GM23338 (cell line): ENCODE results near the gene TNK2. TPM values are rescaled to one million over a fixed set of nuclear protein-coding genes. Genes with fewer than 3 reads are reported as not detected.

Experiments
- ATAC-seq: fragments of 200-7000 bp; cut with Tn5 transposase; 3 replicates; pipeline ENCODE4 v1.9.1; 2020
- DNase-seq: peaks from one replicate; pipeline ENCODE4 v3.0.0-alpha.2; 2015; ENCODE audit warnings: low spot score
- H2AFZ ChIP-seq: fragments of 200-600 bp; sonication (generic); 2 replicates; pipeline ENCODE4 v1.8.0; 2016; ENCODE audit warnings: antibody characterized with exemption, mild to moderate bottlenecking, moderate library complexity
- H3F3A ChIP-seq: fragments of 200-600 bp; sonication (generic); replicated peaks from 2 replicates; pipeline ENCODE4 v1.8.0; 2017; ENCODE audit warnings: antibody characterized with exemption, mixed run types, low read depth
- H3K27ac ChIP-seq: fragments of 200-600 bp; sonication (generic); 2 replicates; pipeline ENCODE4 v1.6.1; 2016; ENCODE audit warnings: low read depth
- H3K27me3 ChIP-seq: fragments of 200-600 bp; sonication (generic); 2 replicates; pipeline ENCODE4 v1.8.0; 2016; ENCODE audit warnings: mild to moderate bottlenecking, mixed run types, moderate library complexity; ENCODE audit not compliant: insufficient read depth
- H3K36me3 ChIP-seq: fragments of 200-600 bp; sonication (generic); 2 replicates; pipeline ENCODE4 v1.8.0; 2016; ENCODE audit warnings: mild to moderate bottlenecking; ENCODE audit not compliant: insufficient read depth
- H3K4me1 ChIP-seq: fragments of 200-600 bp; sonication (generic); 2 replicates; pipeline ENCODE4 v1.8.0; 2016; ENCODE audit warnings: mild to moderate bottlenecking, moderate library complexity; ENCODE audit not compliant: insufficient read depth
- H3K4me2 ChIP-seq: fragments of 200-600 bp; sonication (generic); 2 replicates; pipeline ENCODE4 v1.7.1; 2017; ENCODE audit warnings: mixed run types
- H3K4me3 ChIP-seq: fragments of 200-600 bp; sonication (generic); 2 replicates; pipeline ENCODE4 v1.6.1; 2016; ENCODE audit warnings: mixed run types
- H3K79me2 ChIP-seq: fragments of 200-600 bp; sonication (generic); replicated peaks from 2 replicates; pipeline ENCODE4 v1.8.0; 2017; ENCODE audit warnings: mild to moderate bottlenecking; ENCODE audit not compliant: insufficient read depth
- H3K9me2 ChIP-seq: fragments of 200-600 bp; sonication (generic); 2 replicates; pipeline ENCODE4 v1.8.0; 2017; ENCODE audit not compliant: insufficient read depth
- H4K20me1 ChIP-seq: fragments of 200-600 bp; sonication (generic); replicated peaks from 2 replicates; pipeline ENCODE4 v1.8.0; 2017; ENCODE audit warnings: mild to moderate bottlenecking; ENCODE audit not compliant: insufficient read depth
- H3K27ac Mint-ChIP-seq: 2 replicates; pipeline ENCODE4 v1.8.0; 2020; ENCODE audit warnings: inconsistent platforms, mild to moderate bottlenecking, moderate library complexity, mixed read lengths
- H3K27me3 Mint-ChIP-seq: 3 replicates; pipeline ENCODE4 v1.8.0; 2022; ENCODE audit warnings: low read depth, mild to moderate bottlenecking, moderate library complexity, mixed read lengths, inconsistent platforms; ENCODE audit not compliant: insufficient read depth, poor library complexity
- H3K36me3 Mint-ChIP-seq: 3 replicates; pipeline ENCODE4 v1.8.0; 2021; ENCODE audit warnings: low read depth, mild to moderate bottlenecking, inconsistent platforms, moderate library complexity, mixed read lengths
- H3K4me1 Mint-ChIP-seq: 3 replicates; pipeline ENCODE4 v1.8.0; 2020; ENCODE audit warnings: mild to moderate bottlenecking, inconsistent platforms, mixed read lengths
- H3K4me3 Mint-ChIP-seq: 3 replicates; pipeline ENCODE4 v1.8.0; 2021; ENCODE audit warnings: moderate library complexity, mild to moderate bottlenecking, inconsistent platforms, mixed read lengths
- H3K9me3 Mint-ChIP-seq: 3 replicates; pipeline ENCODE4 v1.8.0; 2020; ENCODE audit warnings: moderate library complexity, mild to moderate bottlenecking, inconsistent platforms, mixed read lengths
- CREB1 ChIP-seq: fragments of 250-450 bp; sonication (Bioruptor Pico); IDR thresholded peaks from 2 replicates; pipeline ENCODE4 v1.5.0; 2020; ENCODE audit warnings: low read depth, mild to moderate bottlenecking, moderate library complexity
- ETS1 ChIP-seq: IDR thresholded peaks from 2 replicates; pipeline ENCODE4 v1.6.1; 2016; ENCODE audit warnings: antibody characterized with exemption
- EZH2 ChIP-seq: fragments of 200-600 bp; sonication (generic); IDR thresholded peaks from one replicate; pipeline ENCODE4 v1.8.0; 2017; ENCODE audit warnings: antibody characterized with exemption, mild to moderate bottlenecking, low read depth; ENCODE audit not compliant: unreplicated experiment
- EZH2phosphoT487 ChIP-seq: fragments of 200-600 bp; sonication (generic); IDR thresholded peaks from one replicate; pipeline ENCODE4 v1.8.1; 2018; ENCODE audit warnings: antibody characterized with exemption; ENCODE audit not compliant: unreplicated experiment
- JUNB ChIP-seq: IDR thresholded peaks from one replicate; pipeline ENCODE4 v1.6.1; 2016; ENCODE audit warnings: antibody characterized with exemption; ENCODE audit not compliant: unreplicated experiment
- NANOG ChIP-seq: IDR thresholded peaks from 2 replicates; pipeline ENCODE4 v1.6.1; 2016; ENCODE audit warnings: antibody characterized with exemption, borderline replicate concordance
- POLR2AphosphoS5 ChIP-seq: IDR thresholded peaks from 2 replicates; pipeline ENCODE4 v1.6.1; 2016; ENCODE audit warnings: antibody characterized with exemption, low read depth
- STAT1 ChIP-seq: IDR thresholded peaks from one replicate; pipeline ENCODE4 v1.6.1; 2016; ENCODE audit warnings: antibody characterized with exemption; ENCODE audit not compliant: unreplicated experiment
- ZNF114 ChIP-seq: fragments of 250-450 bp; sonication (Bioruptor Pico); IDR thresholded peaks from 2 replicates; pipeline ENCODE4 v1.5.0; 2020; ENCODE audit warnings: mild to moderate bottlenecking, moderate library complexity
- ZNF331 ChIP-seq: fragments of 250-450 bp; sonication (Bioruptor Pico); IDR thresholded peaks from 2 replicates; pipeline ENCODE4 v1.5.0; 2020; ENCODE audit warnings: low read depth, mild to moderate bottlenecking, moderate library complexity
- ZNF462 ChIP-seq: fragments of 250-450 bp; sonication (Bioruptor Pico); IDR thresholded peaks from 2 replicates; pipeline ENCODE4 v1.5.0; 2020; ENCODE audit warnings: mild to moderate bottlenecking, moderate library complexity
- polyA plus RNA-seq: library from polyadenylated mRNA; unstranded; fragments of >200 nt; fragmentation: Nextera tagmentation; extraction: Ambion mirVana; gene quantifications from 2 replicates; pipeline ENCODE4 v1.2.1, GENCODE V29; 2016
- total RNA-seq: library from RNA; depleted of rRNA; stranded (reverse); fragments of >200 nt; shearing (Covaris generic); gene quantifications from 2 replicates; pipeline ENCODE4 v1.2.3, GENCODE V29; 2014
- TF ChIP-seq, protein P1 (sequence below): IDR thresholded peaks from one replicate; pipeline ENCODE4 v1.6.1; 2018; ENCODE audit warnings: antibody characterized with exemption; ENCODE audit not compliant: unreplicated experiment
- TF ChIP-seq, protein P2 (sequence below), 2 experiments: fragments of 200-600 bp in 1 of 2; sonication (generic) in 1 of 2; conservative IDR thresholded peaks; 2 replicates each; pipeline versions ENCODE4 v1.5.1 to v1.6.1; 2016 to 2017; ENCODE audit warnings: antibody characterized with exemption in 2 of 2, low read depth in 2 of 2, mild to moderate bottlenecking in 2 of 2, moderate library complexity in 1 of 2

Gene TNK2
- total and polyA plus RNA-seq, 2 experiments from 2014 or later: 10.0 to 22.5 TPM

DNA sequence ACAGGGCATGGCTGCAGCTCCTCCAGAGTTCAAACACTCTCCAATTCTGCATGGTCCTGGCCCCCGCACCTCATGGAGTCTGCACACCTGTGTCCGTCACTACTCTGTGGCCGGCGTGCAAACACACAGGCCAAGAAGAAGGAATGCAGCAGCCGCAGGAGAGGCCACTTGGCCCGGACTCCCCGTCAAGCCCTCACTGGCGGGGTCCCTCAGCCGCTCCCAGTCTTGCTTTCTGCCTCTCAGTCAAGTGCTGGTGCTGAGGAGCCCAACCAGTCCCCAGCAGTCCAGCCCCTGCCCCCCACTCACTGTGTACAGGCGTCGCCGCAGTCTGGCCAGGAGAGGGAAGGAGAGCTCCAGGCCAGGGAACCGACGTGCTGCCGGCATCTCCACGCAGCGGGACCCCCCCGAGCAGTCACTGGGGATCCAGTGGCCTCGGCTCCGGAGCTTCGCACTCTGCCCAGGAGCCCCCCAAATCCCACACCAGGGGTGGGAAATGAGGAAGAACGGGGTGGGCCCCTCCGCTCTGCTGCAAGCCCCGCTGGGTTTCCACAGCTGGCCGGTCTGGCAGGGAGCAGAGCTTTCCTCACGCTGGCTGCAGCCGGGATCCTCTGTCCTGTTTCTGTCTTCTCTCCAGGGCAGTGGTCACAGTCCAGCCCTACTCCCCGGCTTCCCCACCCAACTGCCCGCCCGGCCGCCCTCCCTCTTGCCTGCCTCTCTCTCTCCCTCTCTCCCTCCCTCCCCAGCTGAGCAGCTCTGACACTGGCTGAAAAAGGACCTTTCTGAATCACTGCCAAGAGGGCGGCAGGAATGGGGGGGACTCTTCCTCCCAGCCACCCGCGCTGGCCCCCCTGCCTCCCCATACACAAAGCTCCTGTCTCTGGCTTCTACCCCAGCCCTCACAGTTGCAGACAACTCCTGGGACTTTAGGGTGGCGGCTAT is 16.0 kb downstream of the TNK2 start:
- no peak for DNase-seq

More for the DNA sequence above, 16.0 kb downstream of the TNK2 start:
- Histone ChIP-seq H3F3A (peaks cover 18% of the 10 kb centered on the region; the same call in 1 of the 2 replicates), H2AFZ (no peak overlapping the region), H3K27ac (no peak overlapping the region), H3K9me2 (no peaks in the 10 kb centered on the region), H3K79me2 (peaks cover 16% of the 10 kb centered on the region), H3K4me2 (0 out of 2 replicates have a peak overlapping the region, but pooled peaks have one; percentile 26), H3K36me3 (no peaks in the 10 kb centered on the region), H3K27me3 (no peaks in the 10 kb centered on the region), H3K4me1 (peaks cover 21% of the 10 kb centered on the region), H4K20me1 (no peaks in the 10 kb centered on the region; the same call in 1 of the 2 replicates), H3K4me3 (no peak overlapping the region)
- peak; percentile 5 for ATAC-seq
- TF ChIP-seq ZNF114 (CRISPR knock-in tag) (no peak), ETS1 (no peak), JUNB (no peak), ZNF462 (CRISPR knock-in tag) (no peak), EZH2phosphoT487 (no peak), POLR2AphosphoS5 (no peak), STAT1 (no peak), CREB1 (CRISPR knock-in tag) (no peak), ZNF331 (no peak), EZH2 (no peak), NANOG (no peak)
- TF ChIP-seq, protein P1, sequence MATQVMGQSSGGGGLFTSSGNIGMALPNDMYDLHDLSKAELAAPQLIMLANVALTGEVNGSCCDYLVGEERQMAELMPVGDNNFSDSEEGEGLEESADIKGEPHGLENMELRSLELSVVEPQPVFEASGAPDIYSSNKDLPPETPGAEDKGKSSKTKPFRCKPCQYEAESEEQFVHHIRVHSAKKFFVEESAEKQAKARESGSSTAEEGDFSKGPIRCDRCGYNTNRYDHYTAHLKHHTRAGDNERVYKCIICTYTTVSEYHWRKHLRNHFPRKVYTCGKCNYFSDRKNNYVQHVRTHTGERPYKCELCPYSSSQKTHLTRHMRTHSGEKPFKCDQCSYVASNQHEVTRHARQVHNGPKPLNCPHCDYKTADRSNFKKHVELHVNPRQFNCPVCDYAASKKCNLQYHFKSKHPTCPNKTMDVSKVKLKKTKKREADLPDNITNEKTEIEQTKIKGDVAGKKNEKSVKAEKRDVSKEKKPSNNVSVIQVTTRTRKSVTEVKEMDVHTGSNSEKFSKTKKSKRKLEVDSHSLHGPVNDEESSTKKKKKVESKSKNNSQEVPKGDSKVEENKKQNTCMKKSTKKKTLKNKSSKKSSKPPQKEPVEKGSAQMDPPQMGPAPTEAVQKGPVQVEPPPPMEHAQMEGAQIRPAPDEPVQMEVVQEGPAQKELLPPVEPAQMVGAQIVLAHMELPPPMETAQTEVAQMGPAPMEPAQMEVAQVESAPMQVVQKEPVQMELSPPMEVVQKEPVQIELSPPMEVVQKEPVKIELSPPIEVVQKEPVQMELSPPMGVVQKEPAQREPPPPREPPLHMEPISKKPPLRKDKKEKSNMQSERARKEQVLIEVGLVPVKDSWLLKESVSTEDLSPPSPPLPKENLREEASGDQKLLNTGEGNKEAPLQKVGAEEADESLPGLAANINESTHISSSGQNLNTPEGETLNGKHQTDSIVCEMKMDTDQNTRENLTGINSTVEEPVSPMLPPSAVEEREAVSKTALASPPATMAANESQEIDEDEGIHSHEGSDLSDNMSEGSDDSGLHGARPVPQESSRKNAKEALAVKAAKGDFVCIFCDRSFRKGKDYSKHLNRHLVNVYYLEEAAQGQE: no peak
- TF ChIP-seq, protein P2, sequence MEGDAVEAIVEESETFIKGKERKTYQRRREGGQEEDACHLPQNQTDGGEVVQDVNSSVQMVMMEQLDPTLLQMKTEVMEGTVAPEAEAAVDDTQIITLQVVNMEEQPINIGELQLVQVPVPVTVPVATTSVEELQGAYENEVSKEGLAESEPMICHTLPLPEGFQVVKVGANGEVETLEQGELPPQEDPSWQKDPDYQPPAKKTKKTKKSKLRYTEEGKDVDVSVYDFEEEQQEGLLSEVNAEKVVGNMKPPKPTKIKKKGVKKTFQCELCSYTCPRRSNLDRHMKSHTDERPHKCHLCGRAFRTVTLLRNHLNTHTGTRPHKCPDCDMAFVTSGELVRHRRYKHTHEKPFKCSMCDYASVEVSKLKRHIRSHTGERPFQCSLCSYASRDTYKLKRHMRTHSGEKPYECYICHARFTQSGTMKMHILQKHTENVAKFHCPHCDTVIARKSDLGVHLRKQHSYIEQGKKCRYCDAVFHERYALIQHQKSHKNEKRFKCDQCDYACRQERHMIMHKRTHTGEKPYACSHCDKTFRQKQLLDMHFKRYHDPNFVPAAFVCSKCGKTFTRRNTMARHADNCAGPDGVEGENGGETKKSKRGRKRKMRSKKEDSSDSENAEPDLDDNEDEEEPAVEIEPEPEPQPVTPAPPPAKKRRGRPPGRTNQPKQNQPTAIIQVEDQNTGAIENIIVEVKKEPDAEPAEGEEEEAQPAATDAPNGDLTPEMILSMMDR (conservative IDR thresholded peaks at IDR 0.05; ENCODE audit: low read depth in 2 of 2): no peak
- Mint-ChIP-seq H3K27me3 (peaks cover 14% of the 10 kb centered on the region), H3K4me1 (peaks cover 60% of the 10 kb centered on the region), H3K4me3 (no peak overlapping the region), H3K9me3 (no peaks in the 10 kb centered on the region), H3K36me3 (peaks cover 5% of the 10 kb centered on the region; the same call in 1 of the 3 replicates), H3K27ac (0 out of 2 replicates have a peak overlapping the region, but pooled peaks have one; percentile 44)
